IMR-90 (cell line): ENCODE data around the gene LSM7.

ENCODE experiments used
- BHLHE40 ChIP-seq: fragments of 150-350 bp; IDR thresholded peaks from 2 replicates; pipeline ENCODE4 v1.6.1; 2016; ENCODE audit warnings: mild to moderate bottlenecking, low read depth, low read length
- CEBPB ChIP-seq: IDR thresholded peaks from 2 replicates; pipeline ENCODE4 v1.6.1; 2012; ENCODE audit warnings: low read depth, low read length, improper control_type of control experiment
- CHD1 ChIP-seq: IDR thresholded peaks from 2 replicates; pipeline ENCODE4 v1.6.1; 2012; ENCODE audit warnings: low read depth, low read length, improper control_type of control experiment
- CTCF ChIP-seq: conservative IDR thresholded peaks from 2 replicates; pipeline ENCODE4 v1.5.1; 2012; ENCODE audit warnings: mild to moderate bottlenecking, low read depth, low read length, improper control_type of control experiment
- NFE2L2 ChIP-seq: fragments of 150-350 bp; IDR thresholded peaks from 2 replicates; pipeline ENCODE4 v1.6.1; 2016; ENCODE audit warnings: low read depth, mild to moderate bottlenecking, low read length
- POLR2A ChIP-seq: IDR thresholded peaks from 2 replicates; pipeline ENCODE4 v1.6.1; 2012; ENCODE audit warnings: mild to moderate bottlenecking, low read depth, low read length
- RAD21 ChIP-seq: IDR thresholded peaks from 2 replicates; pipeline ENCODE4 v1.6.1; 2012; ENCODE audit warnings: low read length, improper control_type of control experiment
- RCOR1 ChIP-seq: IDR thresholded peaks from 2 replicates; pipeline ENCODE4 v1.6.1; 2012; ENCODE audit warnings: mild to moderate bottlenecking, low read length, improper control_type of control experiment; ENCODE audit not compliant: insufficient replicate concordance
- RFX5 ChIP-seq: IDR thresholded peaks from 2 replicates; pipeline ENCODE4 v1.8.0; 2012; ENCODE audit warnings: low read depth, mild to moderate bottlenecking, low read length, moderate library complexity
- SMC3 ChIP-seq: fragments of 150-350 bp; IDR thresholded peaks from 2 replicates; pipeline ENCODE4 v1.6.1; 2016; ENCODE audit warnings: low read depth, mild to moderate bottlenecking, antibody characterized with exemption, low read length, moderate library complexity
- USF2 ChIP-seq: fragments of 150-350 bp; IDR thresholded peaks from 2 replicates; pipeline ENCODE4 v1.6.1; 2017; ENCODE audit warnings: mild to moderate bottlenecking, antibody characterized with exemption, low read length, low read depth

GRCh38 chr19:2280633-2281264 is 47.6 kb downstream of the LSM7 start:
- TF ChIP-seq POLR2A (no peak), RAD21 (no peak), SMC3 (no peak), USF2 (no peak), CTCF (no peak), NFE2L2 (no peak), BHLHE40 (no peak), RFX5 (no peak), CHD1 (no peak), CEBPB (no peak), RCOR1 (no peak)
